NK-92 treated with Interleukin-12 subunit alpha and Interleukin-12 subunit beta, amount 100 ng/mL, for 24 hours (cell line): Measurements from ENCODE around the gene CD300E.

ENCODE experiments used
- DNase-seq: peaks from one replicate; lab custom pipeline; 2025; lab: John Stamatoyannopoulos, UW

Gene CD300E

GRCh38 chr17:74566132-74566753 is 57.3 kb downstream of the CD300E start:
- no peak for DNase-seq

GRCh38 chr17:74565126-74565525 is 58.4 kb downstream of the CD300E start:
- no peak for DNase-seq

GRCh38 chr17:74563358-74563757 is 60.2 kb downstream of the CD300E start:
- no peak for DNase-seq

GRCh38 chr17:74561586-74561985 is 62.0 kb downstream of the CD300E start:
- no peak for DNase-seq
